ENCODE results near the gene VSTM2L. TPM values are rescaled to one million over a fixed set of nuclear protein-coding genes. Genes with fewer than 3 reads are reported as not detected.
A peak's percentile ranks its signal among the peaks of the same experiment; 100 is the strongest.

The VSTM2L gene
- total and polyA plus RNA-seq, 2 donors (not counting 3 experiments of a cell fraction or from before 2014, with no cell fraction given), result 0.18 TPM; not detected in 1

GRCh38 chr20:37907677-37908401, 4.9 kb downstream of the VSTM2L start:
- dilution Hi-C loops (cut with MboI; ENCODE audit: extremely low pct_ligation_motif_present, low sequenced_read_pairs) (no loop called here), intact Hi-C loops (cut with micrococcal nuclease) (no loop called here)
- TF ChIP-seq MAX (IDR thresholded peaks at IDR 0.05; ENCODE audit: insufficient read depth, insufficient read length) (no peak), FOS (IDR thresholded peaks at IDR 0.05; ENCODE audit: borderline replicate concordance, insufficient read depth, low read length) (no peak), JUN (IDR thresholded peaks at IDR 0.05; ENCODE audit: borderline replicate concordance, insufficient read depth, insufficient read length, low read depth) (no peak), GATA2 (IDR thresholded peaks at IDR 0.05; ENCODE audit: insufficient read depth, insufficient read length, low read depth, low read length) (no peak), POLR2A (IDR thresholded peaks at IDR 0.05; ENCODE audit: low read depth, low read length) (no peak), POLR2AphosphoS5 (IDR thresholded peaks at IDR 0.05; ENCODE audit: insufficient read depth, low read depth, low read length) (no peak), CTCF (IDR thresholded peaks at IDR 0.05; ENCODE audit: extremely low read depth in 1 of 2, insufficient read depth in 1 of 2, low read depth in 1 of 2, low read length in 2 of 2) (no peak), MYC (IDR thresholded peaks at IDR 0.05; ENCODE audit: low read depth, low read length) (no peak)
- H3K27ac ChIP-seq (ENCODE audit: insufficient read depth, low read depth, low read length), result no peak overlapping the region
- POLR2A ChIA-PET, result no interaction called here
- no peak overlapping the region for H3K4me2 ChIP-seq (ENCODE audit: insufficient read depth, low read length)
- H3K9me1 ChIP-seq (replicated peaks; ENCODE audit: control insufficient read depth, extremely low read depth, insufficient read depth, low read length), result no peaks in the 10 kb centered on the region
- BruUV-seq (replicated peaks), result no TSS peak
- no peaks in the 10 kb centered on the region for H3K36me3 ChIP-seq (ENCODE audit: control insufficient read depth in 2 of 2, extremely low read depth in 1 of 2, insufficient read depth in 2 of 2, low read length in 2 of 2)
- FAIRE-seq, result no peak
- no peak overlapping the region for H3K4me3 ChIP-seq (replicated peaks in 1 of 3; ENCODE audit: insufficient read depth in 1 of 3, low read depth in 1 of 3, low read length in 3 of 3)
- H3K79me2 ChIP-seq (ENCODE audit: control insufficient read depth, insufficient read depth, low read length), result no peaks in the 10 kb centered on the region
- DNase-seq (ENCODE audit: low read depth, low spot score), result peak; percentile 37
- no peak overlapping the region for H3K9ac ChIP-seq (replicated peaks; ENCODE audit: extremely low read depth, insufficient read depth, low read length)
- no peaks in the 10 kb centered on the region for H3K4me1 ChIP-seq (ENCODE audit: control insufficient read depth, extremely low read depth, insufficient read depth, low read length)
- H3K27me3 ChIP-seq (ENCODE audit: control insufficient read depth in 2 of 2, insufficient read depth in 2 of 2, low read length in 2 of 2), result peaks cover 31 to 41% of the 10 kb centered on the region in 2 experiments
- H3K9me3 ChIP-seq (replicated peaks; ENCODE audit: control insufficient read depth, insufficient read depth, low read length), result no peaks in the 10 kb centered on the region
- no peak overlapping the region for H2AFZ ChIP-seq (ENCODE audit: low read depth, low read length)
- CTCF ChIA-PET, result interaction anchor here (1.1 to 2.6 kb wide), 2 partner anchors 85 to 314 kb away, joined by 3 to 7 read pairs; no protein-coding TSS in a partner anchor
- H4K20me1 ChIP-seq (replicated peaks; ENCODE audit: control insufficient read depth, extremely low read depth, insufficient read depth, low read length), result no peaks in the 10 kb centered on the region
